ENCODE data around the gene DHX8. TPM values are rescaled to one million over a fixed set of nuclear protein-coding genes. Genes with fewer than 3 reads are reported as not detected.

The DHX8 gene
- 37.0 and 40.7 TPM in 2 replicates for total RNA-seq

GRCh38 chr17:43483674-43484551 lies at the start of gene DHX8:
DHX8 (plus strand) TSS chr17:43483975; CDS start chr17:43484038, 63 bp downstream.

GRCh38 chr17:43546319-43547188 lies 62.8 kb downstream of the DHX8 start, which contains the start of gene ETV4:
ETV4 (minus strand) TSS chr17:43546340; CDS start chr17:43545617, 723 bp downstream.

Other genes with a start within 250 kb of the DHX8 start
- not detected in 2 replicates for gene RNU2-1, start 250.0 kb upstream of the DHX8 start, total RNA-seq
- gene ARL4D, start 85.0 kb upstream of the DHX8 start, total RNA-seq: 4.2 and 5.8 TPM in 2 replicates
- gene ETV4, start 62.4 kb downstream of the DHX8 start, total RNA-seq: 5.8 and 13.3 TPM in 2 replicates
- gene MEOX1, start 177.9 kb downstream of the DHX8 start, total RNA-seq: not detected in 2 replicates

All from epithelial cell of umbilical artery (primary cell).